Left forelimb (tissue), 1 donor: ENCODE measurements around the gene PNLIPRP3.
"Not testable (repeated sequence)": the region's sequence is repeated elsewhere in the genome, so short reads cannot be mapped to it uniquely, and the experiment has no call there.

Experiments
- DNase-seq: peaks from one replicate; pipeline ENCODE4 v3.0.0-alpha.2; 2018; ENCODE audit warnings: low spot score

The PNLIPRP3 gene

DNA sequence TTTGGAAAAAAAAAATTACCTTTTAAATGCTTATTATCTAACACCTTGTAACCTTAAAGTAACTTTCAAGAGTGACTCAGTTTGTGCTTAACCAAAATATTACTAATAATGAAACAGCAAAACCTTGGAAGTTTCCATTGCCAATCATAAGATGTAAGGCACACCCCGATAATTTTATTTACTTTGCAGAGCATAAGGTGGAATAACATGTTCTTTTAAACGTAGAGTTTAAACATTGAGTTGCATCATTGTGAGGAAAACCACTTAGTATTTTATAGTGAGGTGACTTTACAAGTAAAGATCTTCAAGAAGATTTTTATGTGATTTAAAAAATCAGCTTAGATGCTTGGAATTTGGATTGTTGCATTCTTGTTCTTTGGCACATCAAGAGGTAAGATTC, at the start of gene PNLIPRP3:
Gene PNLIPRP3, plus strand, starts transcription at position 177 of the 400 bp plus-strand sequence. Its CDS starts 166 bp downstream, at position 343.
- DNase-seq, result no peak

DNA sequence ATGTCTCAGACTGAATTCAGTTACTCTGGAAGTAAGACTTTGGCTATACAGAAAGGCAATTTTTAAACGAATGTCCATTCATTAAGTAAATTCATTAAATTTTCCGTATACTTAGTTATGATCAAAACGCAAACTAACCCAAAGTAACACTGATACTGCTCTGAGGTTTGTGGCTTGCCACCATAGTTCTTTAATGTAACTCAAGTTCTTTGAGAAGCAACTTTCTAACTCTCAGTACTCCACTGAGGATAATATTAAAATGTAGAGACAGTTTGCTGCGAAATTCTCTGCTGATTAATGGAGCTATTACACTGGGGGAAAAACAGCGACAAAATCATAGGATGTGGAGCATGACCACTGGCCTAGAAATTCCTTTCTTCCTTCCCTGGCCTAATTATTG, 45.4 kb upstream of the PNLIPRP3 start:
- DNase-seq, result no peak

DNA sequence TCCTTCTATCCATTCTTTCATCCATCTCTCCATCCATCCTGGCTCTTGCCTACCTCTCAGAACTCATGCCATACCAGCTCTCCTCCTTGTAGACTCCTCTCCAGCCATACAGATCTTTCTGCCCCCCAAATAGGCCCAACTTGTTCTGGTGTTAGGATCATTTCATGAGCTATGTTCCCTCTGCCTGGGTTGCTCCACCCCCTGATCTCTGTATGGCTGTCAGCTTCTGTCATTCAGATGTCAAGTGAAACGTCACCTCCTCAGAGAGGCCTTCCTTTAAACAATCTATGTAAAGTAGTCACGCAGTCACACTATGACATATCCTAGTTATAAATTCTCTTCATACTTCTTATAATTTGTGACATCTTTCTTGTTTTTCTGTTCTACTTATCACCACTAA, 42.3 kb upstream of the PNLIPRP3 start:
- no peak for DNase-seq

DNA sequence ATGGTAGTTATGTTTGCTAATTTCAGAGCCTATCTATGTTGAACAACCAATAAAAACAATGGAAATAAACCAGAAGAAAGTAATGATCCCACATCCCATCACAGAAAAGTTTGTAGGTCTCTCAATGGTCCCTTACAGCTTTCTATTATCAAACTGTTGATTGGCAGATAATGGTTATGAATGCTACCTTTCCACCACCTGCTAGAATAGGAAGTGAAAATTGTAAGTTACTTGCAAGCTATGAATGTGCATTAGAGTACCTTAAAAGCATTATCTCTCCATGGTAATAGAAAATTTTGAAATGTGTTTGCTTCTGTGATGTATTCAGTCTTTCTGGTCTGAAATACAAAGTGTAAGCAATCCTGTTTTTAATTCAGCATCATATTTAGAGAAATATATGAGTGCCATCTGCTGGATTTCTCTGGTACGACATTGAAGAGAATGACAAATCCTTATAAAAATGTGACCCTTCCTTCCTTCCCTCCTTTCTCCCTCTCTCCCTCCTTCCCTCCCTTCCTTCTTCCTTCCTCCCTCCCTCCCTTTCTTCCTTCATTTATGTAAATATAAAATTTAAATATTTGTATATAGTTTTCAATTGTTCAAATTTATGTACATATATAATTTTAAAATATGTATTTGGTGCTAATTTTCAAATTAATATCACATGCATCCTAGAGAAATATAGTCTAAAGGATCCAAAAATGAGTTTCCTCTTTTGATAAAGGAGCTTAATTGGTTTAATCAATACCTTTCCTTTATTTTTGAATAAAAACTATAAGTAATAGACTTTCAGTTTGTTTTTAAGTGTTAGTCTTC, 41.4 kb upstream of the PNLIPRP3 start:
- no peak for DNase-seq

DNA sequence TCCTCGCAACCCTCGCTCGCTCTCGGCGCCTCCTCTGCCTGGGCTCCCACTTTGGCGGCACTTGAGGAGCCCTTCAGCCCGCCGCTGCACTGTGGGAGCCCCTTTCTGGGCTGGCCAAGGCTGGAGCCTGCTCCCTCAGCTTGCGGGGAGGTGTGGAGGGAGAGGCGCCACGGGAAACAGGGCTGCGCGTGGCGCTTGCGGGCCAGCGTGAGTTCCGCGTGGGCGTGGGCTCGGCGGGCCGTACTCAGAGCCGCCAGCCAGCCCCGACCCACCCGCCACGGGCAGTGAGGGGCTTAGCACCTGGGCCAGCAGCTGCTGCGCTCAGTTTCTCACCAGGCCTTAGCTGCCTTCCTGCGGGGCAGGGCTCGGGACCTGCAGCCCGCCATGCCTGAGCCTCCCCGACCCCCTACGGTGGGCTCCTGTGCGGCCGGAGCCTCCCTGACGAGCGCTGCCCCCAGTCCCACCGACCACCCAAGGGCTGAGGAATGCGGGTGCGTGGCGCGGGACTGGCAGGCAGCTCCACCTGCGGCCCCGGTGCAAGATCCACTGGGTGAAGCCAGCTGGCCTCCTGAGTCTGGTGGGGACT, 34.3 kb upstream of the PNLIPRP3 start:
- not testable (repeated sequence) for DNase-seq

DNA sequence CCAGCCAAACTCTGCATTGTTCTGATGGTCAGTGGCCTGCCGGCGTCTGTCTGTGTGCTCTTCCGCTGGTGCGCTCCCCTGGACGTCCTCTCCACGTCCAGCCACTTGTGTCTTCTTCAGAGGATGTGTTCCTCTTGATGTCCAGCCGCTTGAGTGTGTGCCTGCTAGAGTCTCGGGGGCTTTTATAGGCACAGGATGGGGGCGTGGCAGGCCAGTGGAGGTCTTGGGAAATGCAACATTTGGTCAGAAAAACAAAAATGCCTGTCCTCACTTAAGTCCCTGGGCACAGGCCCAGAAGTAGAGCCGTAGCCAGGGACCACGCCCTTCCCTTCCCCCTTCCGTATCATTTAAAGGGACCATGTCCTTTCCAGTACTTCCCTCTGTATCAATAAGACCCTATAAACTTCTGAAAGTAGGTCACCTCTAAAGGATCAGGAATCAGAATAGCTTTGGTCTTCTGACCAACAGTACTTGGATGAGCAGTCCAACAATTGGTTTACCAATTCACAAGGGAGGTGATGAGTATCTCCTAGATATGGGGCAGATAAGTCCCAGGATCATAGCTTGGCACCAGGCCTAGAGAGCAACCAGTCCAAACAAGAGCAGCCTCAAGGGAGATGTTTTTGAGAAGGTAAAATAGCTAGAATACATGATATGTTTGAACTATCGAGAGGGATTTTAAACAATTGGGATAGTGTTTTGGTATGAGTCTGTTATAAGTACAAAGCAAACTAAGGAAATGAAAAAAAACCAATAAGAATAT, 32.2 kb upstream of the PNLIPRP3 start:
- DNase-seq, result no peak

DNA sequence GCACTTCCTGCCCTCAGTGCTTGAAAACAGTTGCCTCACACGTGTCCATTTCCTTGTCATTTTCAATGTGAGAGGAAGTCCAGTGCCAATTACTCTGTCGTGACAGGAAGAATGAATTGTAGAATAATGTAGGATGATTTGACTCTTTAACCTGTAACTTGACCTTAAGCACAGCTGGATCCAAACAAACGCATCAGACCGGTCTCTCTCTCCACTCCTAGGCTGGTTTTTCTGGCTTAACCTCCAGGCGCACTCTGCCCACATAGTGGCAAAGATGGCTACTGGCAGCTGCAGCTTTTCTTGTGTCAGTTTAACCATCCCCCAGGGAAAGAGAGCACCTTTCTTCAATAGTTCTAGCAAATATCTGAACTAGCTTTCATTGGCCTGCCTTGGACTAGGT, 29.4 kb upstream of the PNLIPRP3 start:
- DNase-seq, result no peak

DNA sequence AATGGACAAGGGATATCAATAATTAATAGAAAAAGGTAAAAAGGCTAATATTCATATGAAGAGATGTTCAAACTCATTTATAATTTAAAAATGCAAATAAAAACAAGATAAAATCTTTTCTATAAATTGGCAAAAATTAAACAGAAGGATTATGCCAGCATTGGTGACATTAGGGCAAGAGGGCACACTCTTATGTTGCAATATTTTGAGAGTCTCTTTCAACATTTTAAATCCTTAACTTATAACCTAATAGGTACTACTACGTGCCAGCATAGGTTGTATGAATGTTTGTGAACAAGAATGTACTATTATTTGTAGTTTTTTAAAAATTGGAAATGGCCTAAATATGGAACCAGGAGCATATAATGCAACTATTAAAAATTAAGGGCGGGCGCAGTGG, 24.8 kb upstream of the PNLIPRP3 start:
- DNase-seq, result no peak

DNA sequence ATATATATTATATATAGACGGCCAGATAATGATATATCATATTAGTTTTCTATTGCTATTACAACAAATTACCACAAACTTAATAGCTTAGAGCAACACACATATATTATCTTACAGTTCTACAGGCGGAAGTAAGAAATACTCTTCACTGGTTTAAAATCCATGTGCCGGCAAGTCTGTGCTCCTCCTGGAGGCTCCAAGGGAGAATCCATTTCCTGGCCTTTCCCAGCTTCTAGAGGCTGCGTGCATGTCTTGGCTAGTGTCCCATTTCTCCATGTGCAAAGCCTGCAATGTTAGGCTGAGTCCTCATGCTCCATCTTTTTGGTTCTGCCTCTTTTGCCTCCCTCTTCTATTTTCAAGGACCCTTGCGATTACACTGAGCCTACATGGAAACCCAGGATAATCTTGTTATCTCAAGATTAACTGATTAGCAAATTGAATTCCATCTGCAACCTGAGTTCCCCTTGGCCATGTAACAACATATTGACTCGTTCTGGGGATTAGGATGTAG, 23.9 kb upstream of the PNLIPRP3 start:
- DNase-seq, result no peak

DNA sequence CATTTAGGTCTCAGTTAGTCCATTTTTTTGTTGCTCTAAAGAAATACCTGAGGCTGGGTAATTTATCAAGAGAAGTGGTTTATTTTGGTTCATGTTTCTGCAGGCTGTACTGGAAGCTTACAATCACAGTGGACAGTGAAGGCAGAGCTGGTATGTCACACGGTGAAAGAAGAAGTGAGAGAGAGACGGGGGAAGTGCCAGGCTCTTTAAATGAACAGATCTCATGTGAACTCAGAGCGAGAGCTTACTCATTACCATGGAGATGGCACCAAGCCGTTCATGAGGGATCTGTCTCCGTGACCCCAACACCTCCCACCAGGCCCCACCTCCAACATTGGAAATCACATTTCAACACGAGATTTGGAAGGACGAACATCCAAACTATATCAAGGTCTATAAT, 18.9 kb upstream of the PNLIPRP3 start:
- DNase-seq, result no peak

DNA sequence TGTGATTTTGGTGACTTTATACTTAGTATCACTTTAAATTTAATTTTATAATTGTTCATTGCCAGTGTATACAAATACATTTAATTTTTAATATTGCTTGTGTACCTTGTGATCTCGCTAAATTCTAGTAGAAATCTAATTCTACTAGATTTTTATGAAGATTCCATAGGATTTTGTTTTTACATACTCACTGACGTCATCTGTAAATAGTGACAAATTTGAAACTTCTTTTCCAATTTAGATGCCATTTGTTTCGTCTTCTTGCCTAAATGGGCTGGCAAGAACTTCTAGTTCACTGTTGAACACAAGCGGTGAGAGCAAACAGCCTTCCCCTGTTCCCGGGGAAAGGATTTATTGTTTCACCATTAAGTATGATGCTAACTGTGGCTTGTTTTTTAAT, 17.3 kb upstream of the PNLIPRP3 start:
- no peak for DNase-seq

DNA sequence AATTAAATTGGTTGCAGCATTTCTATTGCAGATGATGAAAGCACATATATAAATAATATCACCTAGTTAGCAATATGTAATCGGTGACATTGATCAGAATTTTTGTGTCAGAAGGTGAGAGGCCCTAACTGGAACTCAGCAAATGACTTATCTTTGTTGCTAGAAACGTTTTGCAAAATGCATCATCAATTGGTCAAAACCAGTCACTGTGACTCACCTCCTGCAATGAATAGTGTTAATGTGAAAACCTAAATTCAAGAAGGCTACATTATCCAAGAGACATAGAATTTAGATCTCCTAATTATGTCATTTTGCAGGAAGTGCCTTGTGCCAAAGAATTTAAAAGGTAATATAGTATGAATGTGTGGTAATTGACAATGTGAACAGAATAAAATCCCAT, 9.8 kb upstream of the PNLIPRP3 start:
- DNase-seq, result no peak

DNA sequence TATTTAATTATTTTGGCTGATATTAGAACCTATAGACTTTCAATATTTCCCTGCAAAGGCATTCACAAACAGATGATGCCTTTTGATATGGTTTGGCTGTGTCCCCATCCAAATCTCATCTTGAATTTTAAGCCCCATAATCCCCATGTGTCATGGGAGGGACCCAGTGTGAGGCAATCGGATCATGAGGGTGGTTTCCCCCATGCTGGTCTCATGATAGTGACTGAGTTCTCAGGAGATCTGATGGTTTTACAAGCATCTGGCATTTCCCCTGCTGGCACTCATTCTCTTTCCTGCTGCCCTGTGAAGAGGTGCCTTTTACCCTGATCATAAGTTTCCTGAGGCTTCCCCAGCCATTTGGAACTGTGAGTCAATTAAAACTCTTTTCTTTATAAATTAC, 9.3 kb upstream of the PNLIPRP3 start:
- DNase-seq, result no peak

DNA sequence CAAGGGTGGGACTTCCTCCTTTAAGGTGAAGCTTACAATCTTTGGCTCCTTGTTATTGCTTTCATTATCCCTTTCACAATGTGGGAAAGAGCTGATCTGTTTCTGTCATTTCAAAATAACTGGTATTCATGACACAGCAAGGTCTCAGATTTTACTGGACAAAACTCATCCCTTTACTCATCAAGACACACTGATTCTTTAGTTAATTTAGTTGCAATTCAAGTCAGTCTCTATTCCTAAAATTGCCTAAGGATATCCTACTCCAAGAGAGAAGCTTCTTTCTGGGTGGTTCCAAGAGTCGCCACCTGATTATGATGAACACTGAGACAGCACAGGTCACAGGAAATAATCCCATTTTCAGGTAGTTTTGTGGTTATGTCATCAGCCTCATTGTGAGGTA, 5.8 kb upstream of the PNLIPRP3 start:
- DNase-seq, result no peak

DNA sequence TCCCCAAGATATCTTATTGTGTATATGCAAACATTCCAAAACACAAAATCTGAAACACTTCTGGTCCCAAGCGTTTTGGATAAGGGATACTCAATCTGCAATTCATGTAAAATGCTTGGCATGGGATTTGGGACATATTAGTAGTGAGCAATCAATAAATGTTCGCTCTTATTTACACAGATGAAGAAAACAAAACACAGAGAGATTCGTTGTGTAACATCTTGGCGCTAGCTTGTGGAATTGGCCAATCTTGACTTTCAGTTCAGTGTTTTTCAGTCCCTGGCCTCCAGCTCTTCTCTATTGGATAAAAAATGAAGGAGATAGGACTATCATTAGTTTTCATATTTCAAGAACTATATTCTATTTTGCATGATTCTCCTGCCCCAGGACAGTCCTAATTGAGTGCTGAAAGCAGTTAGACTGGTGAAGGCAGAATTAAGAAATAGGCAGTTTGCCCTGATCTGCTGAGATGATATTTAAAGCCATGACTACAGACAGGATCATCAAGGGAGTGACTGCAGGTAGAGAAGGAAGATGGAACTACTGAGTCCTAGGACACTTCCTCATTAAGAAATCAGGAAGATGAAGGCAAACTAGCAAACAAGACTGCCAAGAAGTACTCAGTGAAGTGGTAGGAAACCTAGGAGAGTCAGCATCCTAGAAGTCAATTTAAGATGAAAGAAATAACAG, 1.8 kb downstream of the PNLIPRP3 start:
- DNase-seq, result no peak

DNA sequence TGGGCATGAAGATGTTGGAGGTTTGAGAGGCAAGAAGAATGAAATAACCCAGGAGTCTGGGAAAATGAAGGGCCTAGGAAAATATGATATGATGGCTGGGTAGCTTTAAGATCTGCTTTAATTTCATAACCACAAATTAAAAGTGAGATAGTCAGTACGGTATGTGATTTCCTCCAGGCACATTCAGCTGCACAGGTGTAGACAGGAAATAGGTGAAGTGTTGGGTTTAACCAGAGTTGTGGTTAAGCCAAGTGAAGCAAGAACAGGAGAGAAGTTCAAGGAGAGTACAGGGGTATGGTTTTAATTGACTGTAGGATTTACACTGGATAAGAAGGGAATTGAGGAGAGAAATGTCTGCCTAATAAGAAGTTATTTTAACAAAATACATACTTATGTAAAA, 2.6 kb downstream of the PNLIPRP3 start:
- DNase-seq, result no peak

DNA sequence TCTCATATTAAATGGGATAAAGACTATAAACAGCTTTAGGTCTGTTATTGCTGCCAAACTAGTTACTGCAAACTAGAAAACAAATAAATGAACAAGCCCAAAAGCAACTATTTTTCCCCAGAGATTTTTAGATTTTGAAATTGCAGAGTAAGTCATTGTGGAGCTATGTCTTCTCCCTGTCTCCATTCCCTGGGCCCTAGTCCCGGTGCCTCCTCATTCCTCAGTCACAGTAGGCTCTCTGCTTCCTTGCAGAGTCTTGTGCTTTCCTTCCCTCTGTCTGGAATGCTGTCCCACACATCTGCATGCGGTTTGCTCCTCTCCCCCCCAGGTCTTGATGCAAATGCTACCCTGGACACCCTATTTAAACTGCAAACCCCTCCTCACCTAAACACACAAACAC, 4.0 kb downstream of the PNLIPRP3 start:
- DNase-seq, result no peak

DNA sequence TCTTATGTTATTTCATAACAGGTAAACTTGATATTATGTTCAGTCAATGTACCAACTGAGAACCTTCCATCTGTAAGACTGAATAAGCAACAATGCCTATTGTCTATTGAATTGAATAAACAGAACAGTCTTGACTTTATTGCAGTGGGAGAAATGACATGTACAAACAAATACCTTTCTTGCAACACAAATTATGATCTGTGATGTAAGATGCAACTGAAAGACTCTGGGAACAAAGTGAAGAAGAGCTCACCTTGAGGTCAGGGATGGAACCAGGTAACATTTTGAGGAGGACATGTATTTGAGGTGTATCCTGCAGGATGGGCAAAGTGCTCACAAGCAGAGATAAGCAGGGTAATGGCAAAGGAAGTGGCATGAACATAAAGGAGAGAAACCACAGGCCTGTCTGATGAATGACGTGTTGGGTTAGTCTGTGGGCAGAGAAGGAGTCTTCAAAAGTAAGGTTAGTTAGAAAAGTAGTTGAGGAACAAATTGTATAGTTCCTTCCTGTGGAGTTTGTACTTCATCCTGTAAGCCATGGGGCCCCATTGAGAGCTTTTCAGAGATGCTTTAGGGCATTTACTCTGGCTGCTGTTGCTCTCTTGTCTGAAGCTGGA, 9.5 kb downstream of the PNLIPRP3 start:
- no peak for DNase-seq

DNA sequence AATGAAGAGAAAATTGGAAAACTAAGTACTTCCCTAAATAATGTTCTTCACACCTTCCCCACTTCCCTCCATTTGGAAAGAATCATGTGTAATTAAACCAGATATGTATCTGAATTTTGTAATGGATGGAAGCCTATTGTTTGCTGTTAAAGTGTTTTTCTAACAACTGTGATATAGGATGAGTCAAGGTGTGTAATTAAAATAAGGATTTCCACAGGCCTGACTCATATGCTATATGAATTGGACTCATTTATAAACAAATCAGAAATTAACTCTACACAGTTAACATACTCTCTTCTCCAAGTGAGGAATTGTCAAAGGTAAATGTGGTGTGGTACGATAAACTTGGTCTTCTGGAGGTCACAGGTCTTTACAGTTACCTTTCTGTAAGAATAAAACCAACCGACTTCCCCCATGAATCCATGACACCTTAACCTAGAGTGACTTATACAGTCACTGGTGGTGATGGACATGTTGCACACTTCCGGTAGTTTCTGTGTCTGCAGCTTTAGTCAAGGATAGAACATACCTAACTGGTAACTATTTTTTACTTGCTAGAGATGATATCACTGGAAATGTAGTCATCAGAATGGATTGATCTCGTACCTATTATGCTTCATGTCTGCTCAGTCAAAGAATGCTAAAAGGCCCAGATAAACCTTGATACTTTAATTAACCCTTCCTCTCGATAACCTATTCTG, 12.8 kb downstream of the PNLIPRP3 start:
- no peak for DNase-seq

DNA sequence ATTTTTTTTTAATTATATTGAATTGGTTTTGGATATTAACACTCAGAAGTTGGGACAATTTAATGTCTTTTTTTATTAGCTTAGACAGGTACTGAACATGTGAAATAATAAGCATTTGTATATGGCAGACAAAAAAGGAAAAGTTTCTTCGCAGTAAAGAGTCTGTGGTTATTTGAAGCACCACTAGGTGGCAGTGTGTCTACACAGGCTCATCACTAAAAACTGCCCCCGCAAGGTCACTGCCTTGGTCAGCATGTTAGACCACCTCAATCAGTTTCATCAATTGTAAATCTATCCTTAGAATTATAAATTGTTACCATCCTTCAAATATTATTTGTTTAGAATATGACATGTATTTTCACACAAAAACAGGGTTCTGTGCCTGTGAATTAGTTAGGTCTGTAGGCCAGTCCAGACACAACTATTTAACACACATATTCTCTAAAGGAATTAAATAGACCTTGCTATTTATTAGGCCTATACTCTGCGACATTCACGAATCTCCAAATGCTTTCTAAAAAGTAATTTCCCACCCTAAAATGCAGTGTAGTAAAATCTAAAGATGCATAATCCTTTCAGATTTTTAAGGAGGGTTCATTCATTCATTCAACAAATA, 17.0 kb downstream of the PNLIPRP3 start:
- DNase-seq, result no peak

DNA sequence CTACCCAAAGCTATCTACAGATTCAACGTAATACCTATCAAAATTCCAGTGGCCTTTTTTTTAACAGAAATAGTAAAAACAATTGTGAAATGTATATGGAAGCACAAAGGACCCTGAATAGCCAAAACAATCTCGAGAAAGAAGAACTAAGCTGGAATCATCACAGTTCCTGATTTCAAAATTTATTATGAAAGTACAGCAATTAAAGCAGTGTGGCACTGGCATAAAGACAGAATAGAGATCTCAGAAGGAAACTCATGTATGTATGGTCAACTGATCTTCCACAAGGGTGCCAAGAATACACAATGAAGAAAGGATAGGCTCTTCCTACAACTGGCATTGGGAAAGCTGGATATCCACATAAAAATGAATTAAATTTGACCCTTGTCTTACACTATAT, 23.2 kb downstream of the PNLIPRP3 start:
- no peak for DNase-seq
